ENCODE results near the gene CHCHD10.

- TF ChIP-seq POLR2AphosphoS2 (IDR thresholded peaks at IDR 0.05; ENCODE audit: low read depth, low read length) = no peak
- no peak for TF ChIP-seq BCLAF1 (IDR thresholded peaks at IDR 0.05)
- no peak for TF ChIP-seq NBN (IDR thresholded peaks at IDR 0.05)
- no peak for TF ChIP-seq EZH2 (IDR thresholded peaks at IDR 0.05; ENCODE audit: borderline replicate concordance, control insufficient read depth, low read depth, low read length)
- TF ChIP-seq ATF3 (IDR thresholded peaks at IDR 0.05; ENCODE audit: borderline replicate concordance, extremely low read depth, low read depth, low read length) = no peak
- no peak for TF ChIP-seq MEF2A (IDR thresholded peaks at IDR 0.05; ENCODE audit: insufficient read depth, low read depth, low read length)
- no peak for TF ChIP-seq SIN3A (IDR thresholded peaks at IDR 0.05; ENCODE audit: low read depth, low read length)
- TF ChIP-seq POLR2AphosphoS5 (IDR thresholded peaks at IDR 0.05; ENCODE audit: low read length) = no peak
Observed at GRCh38 chr22:23793326-23793725, 25.6 kb upstream of the CHCHD10 start.

Data from GM12878 (cell line).